GF-D8 (cell line): ENCODE measurements around the gene TRIM74.
"Not testable (repeated sequence)": the region's sequence is repeated elsewhere in the genome, so short reads cannot be mapped to it uniquely, and the experiment has no call there.

ENCODE experiments used
- DNase-seq: peaks from one replicate; lab custom pipeline; 2025; lab: John Stamatoyannopoulos, UW

TRIM74 gene

DNA sequence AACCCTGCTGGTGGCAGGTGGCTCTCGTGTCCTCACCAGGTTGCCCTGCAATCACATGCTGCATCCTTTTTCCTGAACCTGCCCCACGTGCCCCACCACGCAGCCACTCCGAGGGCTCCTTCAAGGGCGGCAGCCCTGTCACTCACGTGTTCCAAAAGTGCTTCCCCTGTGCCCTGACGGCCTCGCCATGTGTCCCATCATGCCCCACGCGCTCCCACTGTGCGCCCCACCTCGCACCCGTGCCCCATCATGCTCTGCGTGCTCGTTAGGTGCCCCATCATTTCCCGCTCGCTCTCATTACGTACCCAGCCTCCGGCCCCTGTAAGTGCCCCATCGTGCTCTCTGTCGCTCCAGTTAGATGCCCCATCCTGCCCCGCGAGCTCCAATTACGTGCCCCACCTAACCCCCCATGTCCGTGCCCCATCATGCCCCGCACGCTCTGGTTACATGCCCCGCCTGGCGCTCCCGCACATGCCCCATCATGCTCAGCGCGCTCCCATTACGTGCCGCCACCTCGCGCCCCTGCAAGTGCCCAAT lies at the start of gene TRIM74:
Gene TRIM74, minus strand, starts transcription at position 487 of the 537 bp plus-strand sequence. CDS start 3,309 bp downstream, outside the sequence.
- DNase-seq: not testable (repeated sequence)

DNA sequence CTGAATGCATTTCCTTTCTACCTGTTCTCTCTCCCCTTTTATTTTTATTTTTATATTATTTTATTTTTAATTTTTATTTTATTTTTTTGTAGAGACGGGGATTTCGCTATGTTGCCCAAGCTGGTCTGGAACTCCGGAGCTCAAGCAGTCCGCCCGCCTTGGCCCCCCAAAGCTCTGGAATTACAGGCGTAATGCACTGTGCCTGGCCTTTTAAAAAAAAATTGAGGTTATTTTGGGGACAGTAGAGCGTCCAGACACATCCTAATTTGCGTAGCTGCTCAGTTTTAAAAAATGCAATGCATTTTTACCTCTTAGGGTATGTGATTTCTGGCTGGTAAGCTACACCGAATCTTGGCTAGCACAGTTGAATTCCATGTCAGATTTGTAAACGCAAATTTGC lies 37.2 kb upstream of the TRIM74 start:
- DNase-seq: not testable (repeated sequence)

DNA sequence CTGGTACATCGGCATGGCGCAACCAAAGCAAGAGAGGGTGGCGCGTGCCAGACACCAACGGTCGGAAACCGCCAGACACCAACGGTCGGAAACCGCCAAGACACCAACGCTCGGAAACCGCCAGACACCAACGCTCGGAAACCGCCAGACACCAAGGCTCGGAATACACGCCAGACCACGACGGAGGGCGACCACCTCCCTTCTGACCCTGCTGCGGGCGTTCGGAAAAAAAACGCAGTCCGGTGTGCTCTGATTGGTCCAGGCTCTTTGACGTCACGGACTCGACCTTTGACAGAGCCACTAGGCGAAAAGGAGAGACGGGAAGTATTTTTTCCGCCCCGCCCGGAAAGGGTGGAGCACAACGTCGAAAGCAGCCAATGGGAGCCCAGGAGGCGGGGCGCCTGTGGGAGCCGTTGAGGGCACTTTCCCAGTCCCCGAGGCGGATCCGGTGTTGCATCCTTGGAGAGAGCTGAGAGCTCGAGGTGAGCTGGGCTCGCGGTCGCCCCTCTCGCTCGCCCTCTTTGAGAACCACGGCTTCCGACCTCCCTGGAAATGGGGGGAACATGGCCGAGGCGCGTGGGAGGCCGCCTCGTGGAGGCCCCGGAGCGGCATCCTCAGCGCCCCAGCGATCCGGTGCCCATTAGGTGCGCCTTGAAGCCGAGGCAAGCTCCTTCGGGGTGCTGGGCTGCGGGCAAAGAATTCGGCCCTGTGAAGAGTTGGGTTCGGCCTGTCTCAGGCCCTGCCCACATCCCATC lies 36.6 kb upstream of the TRIM74 start:
- DNase-seq: not testable (repeated sequence)

DNA sequence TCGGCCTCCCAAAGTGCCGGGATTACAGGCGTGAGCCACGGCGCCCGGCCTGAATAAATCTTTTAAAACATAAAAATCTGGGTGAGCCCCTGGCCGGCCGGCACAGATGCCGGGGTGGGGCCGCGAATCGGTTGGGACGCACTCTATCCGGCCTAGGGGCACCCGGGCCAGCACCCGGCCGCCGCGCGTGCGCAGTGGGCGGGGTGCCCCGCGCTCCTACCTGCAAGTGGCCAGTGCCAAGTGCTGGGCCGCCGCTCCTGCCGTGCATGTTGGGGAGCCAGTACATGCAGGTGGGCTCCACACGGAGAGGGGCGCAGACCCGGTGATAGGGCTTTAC lies 36.1 kb upstream of the TRIM74 start:
- not testable (repeated sequence) for DNase-seq

DNA sequence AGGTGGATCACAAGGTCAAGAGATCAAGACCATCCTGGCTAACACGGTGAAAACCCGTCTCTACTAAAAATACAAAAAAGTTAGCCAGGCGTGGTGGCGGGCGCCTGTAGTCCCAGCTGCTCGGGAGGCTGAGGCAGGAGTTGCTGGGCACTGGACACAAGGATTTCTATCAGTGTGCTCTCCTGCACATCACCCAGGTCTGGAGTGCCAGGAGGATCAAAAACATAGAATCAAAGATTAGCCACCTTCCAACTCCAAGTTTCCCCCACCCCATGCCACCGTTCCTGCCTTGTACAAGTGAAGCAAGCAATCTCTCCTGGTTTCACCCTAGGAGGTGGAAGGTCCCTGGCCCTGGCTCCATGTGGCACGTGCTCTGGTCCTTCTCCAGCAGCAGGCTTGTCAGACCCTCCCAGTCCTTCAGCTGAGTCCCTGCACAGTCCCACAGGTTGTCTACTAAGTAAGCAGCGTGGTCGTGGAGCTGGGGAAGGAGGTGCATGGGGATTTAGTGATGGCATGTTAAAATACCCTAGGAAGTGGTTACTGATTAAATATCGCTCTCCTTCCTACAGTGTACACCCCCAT lies 28.7 kb upstream of the TRIM74 start:
- DNase-seq: not testable (repeated sequence)

DNA sequence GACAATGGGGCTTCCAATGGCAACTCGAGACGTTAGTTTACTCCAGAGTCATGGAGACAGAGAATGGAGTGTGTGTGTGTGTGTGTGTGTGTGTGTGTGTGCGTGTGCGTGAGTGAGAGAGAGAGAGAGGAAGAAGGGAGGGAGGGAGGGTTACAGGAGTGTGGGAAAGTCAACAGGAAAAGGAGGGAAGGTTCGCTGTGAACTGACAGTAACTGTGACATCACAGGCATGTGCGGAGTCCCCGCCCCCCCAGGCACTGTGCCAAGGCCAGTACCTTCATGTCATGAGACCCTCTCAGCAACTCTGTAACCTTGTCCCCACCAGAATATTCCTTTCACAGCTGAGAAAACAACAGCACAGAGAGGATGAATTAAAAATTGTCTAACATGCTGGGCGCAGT lies 28.2 kb upstream of the TRIM74 start:
- DNase-seq: not testable (repeated sequence)

DNA sequence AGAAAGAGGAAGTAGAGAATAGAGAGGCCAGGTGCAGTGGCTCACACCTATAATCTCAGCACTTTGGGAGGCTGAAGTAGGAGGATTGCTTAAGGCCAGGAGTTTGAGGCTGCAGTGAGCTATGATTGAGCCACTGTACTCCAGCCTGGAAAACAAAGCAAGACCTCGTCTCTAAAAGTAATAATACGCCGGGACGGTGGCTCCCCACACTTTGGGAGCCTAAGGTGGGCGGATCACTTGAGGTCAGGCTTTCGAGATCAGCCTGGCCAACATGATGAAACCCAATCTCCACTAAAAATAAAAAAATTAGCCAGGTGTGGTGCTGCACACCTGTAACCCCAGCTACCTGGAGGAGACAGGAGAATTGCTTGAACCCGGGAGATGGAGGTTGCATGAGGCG lies 26.2 kb upstream of the TRIM74 start:
- DNase-seq: not testable (repeated sequence)

DNA sequence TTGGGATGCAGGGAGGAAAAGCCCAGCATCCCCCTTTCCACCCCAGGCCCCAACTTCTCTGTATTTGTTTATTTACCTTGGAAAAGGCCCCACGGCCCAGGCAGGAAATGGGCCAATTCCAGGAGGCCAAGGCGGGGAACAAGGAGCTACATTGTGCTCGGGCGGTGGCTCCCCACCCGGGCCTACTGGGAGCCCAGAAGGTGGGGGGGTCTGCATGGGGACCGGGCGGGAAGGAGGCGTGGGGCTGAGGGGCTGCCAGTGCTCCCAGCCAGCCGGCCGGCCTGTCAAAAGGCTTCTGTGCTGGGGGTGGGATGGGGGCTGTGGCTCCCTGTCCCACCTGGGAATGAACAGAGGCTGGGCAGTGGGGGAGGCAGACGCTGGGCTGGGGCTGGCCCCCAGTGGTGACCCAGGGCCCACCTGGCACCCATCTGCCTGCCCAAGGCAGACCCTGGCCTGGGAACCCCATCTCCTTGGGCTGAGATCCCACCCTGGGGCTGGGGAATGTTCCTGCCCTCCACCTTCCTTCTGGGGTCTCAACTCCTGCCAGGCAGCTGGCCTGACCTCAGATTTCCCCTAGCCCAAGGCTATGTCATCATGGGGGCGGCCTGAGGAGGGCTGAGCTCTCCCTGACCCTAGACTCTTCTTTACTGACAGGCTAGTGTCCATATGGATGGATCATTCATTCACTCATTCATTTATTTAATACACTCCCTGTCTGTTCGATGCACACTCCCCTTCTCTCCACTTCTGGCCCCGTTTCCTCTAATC lies 21.1 kb upstream of the TRIM74 start:
- DNase-seq: not testable (repeated sequence)

DNA sequence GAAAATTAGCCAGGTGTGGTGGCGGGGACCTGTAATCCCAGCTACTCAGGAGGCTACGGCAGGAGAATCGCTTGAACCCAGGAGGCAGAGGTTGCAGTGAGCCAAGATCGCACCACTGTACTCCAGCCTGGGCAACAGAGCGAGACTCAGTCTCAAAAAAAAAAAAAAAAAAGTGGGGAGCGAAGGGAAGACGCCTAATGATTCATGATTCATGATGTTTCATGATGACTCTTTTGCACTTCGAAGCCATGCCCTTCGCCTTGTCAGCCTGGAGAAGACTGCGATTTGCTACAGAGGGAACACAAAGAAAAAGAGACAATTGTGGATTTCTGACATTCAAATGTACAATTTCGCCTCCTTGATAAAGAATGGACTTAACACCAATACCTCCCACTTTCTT lies 12.8 kb upstream of the TRIM74 start:
- not testable (repeated sequence) for DNase-seq

DNA sequence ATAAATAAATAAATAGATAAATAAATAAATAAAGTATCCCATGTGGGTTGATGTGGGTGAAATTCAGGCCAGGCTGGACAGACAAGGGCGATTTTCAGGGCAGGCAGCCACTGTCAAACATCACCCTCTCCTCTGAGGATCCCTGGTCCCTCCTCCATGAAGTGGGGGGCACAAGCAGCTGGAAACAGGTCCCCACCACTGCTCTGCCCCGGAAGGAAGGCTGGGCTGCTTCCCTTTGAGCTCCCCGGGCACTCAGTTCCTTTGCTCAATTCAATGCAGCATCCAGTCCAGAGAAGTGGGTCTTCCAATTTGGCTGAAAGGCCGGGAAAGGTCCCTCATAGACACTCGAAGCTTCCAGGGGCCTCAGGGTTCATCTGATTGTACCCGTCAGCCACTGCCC lies 11.1 kb upstream of the TRIM74 start:
- not testable (repeated sequence) for DNase-seq

DNA sequence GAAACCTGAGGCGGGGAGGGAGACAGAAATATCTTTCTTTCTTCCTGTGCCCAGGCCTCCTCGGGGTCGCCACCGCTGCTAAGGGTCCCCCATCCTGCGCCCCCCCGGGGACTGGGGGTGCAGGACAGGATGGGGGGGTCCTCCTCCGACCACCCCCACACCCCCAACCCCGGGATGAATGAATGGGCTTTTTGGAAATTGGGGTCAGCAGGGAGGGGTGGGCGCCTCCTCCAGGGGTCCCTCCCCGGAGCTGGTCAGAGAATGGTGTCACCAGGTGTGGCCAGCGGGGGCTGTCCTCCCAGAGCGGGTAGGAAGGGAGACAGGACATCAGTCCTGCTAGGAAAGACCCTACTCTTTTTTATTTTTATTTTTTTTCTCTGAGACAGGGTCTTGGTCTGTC lies 7.2 kb upstream of the TRIM74 start:
- DNase-seq: not testable (repeated sequence)

DNA sequence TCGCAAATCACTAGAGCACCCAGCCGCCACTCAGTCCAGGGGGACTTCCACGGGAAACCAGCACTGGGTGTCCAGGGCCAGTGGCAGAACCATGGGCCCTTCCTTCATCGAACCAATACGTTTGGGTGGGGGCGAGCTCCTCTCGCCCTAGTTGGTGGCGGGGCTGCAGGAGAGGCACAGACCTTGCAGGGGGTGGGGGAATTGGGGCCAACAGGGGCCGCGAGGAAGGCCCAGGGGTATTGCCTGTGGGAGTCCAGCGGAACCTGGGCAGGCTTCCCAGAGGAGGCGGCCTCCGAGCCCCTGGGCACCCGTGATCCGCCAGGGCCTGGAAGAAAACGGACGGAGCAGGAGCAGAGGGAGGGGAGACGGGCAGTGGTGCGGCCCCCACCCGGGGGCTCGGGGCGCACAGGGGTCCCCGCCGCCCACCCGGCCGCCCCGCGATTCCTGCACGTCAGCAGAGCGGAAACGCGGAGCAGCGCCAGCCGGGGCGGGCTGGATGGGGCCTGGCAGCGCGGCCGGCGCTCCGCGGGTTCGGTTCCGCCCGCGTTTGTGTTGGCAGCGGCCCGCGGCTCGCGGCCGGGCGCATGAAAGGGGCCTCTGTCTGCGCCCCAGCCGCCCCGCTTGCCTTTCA lies 6.5 kb upstream of the TRIM74 start:
- DNase-seq: not testable (repeated sequence)

DNA sequence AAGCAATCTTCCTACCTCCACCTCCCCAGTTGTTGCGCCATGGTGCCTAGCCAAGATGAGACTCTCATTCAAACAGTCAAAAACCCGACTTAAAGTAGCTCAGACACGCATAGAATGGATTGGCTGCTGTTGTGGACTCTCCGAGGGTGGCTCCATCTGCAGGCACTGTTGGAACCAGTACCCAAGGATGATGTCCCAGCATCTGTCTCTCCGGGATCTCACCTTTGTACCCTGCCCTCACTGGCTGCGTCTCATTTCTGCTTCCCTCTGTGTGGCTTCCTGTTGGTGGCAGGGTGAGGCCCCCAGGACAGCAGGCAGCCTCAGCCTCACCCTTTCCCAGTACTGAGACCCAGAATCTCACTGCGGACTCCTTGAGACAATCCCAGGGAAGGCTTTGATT lies 5.5 kb upstream of the TRIM74 start:
- DNase-seq: not testable (repeated sequence)

DNA sequence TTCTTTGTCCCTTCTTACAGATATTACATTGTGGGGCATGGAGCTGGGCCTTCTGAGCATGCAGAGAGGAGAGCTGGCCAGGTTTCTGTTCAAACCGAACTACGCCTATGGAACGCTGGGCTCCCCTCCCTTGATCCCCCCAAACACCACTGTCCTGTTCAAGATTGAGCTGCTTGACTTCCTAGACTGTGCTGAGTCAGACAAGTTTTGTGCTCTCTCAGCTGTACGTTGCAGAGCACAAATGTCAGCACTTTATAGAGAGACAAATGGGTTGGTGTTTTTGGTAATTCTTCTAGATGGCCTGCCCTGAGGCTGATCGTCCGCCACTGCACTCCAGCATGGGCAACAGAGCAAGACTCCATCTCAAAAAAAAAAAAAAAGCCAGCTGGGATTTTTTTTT lies 2.2 kb upstream of the TRIM74 start:
- DNase-seq: not testable (repeated sequence)

DNA sequence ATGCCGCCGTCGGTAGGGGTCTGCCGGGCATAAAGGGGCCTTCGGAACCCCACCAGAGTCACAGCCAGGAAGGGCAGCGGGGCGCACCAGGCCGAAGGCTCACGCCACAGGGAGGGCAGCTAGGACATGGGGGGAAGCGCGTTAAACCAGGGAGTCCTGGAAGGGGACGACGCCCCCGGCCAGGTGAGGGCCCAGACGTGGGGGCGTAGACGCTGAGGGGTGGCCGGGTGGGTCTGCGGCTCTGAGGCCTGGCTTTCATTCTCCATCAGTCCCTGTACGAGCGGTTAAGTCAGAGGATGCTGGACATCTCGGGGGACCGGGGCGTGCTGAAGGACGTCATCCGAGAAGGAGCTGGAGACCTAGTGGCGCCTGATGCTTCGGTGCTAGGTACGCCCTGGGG lies 422 bp upstream of the TRIM74 start:
- not testable (repeated sequence) for DNase-seq

DNA sequence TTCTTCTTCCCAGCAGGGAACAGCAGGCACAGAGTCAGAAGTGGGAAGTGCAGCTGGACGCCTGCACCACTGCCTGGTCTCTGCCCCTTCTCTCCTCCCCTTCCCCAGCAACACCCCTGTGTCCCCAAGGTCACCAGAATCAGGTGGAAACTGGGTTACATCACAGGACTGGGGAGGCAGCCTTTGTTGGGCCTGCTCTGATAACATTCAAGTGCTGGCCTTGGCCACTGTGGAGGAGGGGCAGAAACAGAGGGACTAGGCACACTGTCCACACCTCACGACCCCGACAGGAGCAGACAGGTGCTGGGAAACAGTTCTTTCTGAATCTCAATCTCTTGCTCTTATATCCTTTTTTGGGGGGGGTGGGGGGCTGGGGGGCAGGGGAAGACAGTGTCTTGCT lies 2.4 kb downstream of the TRIM74 start:
- DNase-seq: not testable (repeated sequence)

DNA sequence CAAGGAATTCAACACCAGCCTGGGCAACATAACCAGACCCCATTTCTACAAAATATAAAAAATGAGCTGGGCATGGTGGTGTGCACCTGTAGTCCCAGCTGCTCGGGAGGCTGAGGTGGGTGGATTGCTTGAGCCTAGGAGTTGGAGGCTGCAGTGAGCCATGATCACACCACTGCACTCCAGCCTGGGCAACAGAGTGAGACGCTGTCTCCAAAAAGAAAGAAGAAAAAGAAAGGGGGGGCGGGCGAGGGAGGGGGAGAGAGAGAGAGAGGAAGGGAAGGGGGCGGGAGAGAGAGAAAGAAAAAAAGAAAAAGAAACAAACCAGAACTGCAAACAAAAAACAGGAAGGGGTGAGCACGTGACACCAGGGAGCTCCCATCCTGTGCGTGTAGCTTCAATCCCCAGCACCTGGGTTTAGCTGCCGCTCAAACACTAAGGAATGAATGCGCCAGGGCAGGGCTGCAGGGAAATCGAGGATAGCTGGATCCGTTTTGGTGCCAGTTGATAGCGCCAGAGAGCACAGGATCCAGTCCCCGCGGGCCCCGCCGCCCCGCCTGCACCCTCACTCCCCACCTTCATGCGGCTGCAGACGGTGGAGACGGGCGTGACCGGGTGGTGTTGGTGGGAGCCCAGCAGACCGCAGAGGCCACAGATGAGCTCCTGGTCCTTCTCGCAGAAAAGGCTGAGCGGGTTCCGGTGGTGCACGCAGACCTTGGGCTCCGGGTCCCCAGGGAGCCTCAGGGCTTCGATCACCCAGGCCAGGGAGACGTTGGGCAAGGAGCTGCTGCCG lies 3.9 kb downstream of the TRIM74 start:
- not testable (repeated sequence) for DNase-seq

DNA sequence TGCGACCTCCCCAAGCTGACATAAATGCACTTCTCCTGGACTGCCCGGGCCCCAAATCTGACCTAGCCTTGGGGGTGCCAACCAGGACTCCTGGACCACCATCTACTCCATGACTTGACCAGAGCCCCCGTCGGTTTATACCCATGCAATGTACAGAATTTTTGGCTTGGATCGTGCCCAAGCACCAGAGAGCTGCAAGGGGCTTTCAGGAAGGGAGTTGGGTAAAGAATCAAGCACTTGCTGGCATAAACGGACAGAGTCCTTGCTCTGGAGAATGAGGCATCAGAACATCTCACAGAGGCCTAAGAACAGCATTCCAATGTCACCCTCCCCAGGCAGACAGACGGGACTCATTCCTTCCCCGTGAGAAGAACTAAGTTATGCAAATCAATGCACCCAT lies 6.2 kb downstream of the TRIM74 start:
- DNase-seq: not testable (repeated sequence)

DNA sequence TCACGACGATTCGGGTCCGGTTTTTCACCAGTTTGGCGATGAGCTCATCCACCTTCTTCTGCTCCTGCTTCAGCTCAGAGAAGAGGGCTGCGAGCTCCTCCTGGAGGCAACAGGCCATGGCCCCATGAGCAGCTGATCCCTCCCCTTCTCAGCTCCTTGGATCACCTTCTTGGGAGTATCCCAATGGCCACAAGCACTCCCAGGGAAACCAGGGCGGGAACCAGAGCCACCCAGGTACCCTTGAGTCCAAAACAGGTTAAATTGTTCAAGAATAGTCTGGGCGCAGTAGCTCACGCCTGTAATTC lies 8.0 kb downstream of the TRIM74 start:
- not testable (repeated sequence) for DNase-seq

DNA sequence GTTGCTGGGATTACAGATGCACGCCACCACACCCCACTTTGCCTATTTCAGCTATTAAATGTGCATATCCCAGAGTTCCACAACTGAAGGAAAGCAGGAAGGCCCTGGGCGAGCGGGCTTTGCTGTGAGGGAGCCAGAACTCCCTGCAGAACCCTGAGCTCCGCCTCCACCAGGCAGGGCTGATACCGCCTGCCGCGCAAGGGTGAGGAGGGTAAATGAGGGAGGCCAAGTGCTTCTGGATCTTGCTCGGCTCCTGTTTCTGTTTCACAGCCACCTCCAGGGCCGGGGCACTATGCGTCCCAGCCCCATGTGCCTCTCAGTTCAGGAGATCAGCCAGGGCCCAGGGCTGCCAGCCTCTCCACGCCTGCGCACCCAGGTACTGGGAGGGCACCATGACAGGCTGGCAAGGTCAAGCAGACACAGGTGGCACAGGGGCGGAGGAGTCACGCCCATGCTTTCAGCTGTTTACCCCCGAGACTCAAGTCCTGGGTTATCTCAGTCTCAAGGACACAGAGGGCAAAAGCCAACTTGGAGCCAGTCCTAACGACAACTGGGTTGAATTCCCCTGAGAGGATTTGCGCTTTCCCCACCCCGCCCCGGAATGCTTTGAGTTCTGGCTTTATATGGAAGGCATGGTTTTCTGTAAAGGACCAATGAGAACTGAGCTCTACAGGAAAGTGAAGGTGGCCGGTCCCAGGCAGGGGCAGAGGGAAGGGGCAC lies 8.5 kb downstream of the TRIM74 start:
- not testable (repeated sequence) for DNase-seq

DNA sequence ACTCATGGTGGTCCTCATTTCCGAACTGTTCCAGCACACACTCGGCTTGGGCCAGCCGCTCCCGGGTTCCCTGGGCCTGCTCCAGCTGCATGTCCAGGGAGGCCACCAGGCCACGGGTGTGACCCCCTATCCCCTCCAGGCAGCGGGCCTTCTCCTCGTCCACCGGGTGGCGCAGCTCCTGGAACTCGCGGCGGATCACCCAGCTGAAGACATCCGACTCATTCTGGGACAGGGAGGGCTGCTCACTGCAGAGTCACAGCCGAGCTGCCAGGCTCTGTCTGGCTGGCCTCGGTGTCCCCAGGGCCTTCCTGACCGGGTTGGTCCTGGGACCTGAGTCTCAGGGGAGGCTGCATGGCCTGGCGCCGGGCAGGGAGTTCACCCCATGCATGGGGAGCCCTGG lies 9.2 kb downstream of the TRIM74 start:
- not testable (repeated sequence) for DNase-seq
